SK-N-SH (cell line): ENCODE data around the gene RAPGEF6. TPM values are rescaled to one million over a fixed set of nuclear protein-coding genes. Genes with fewer than 3 reads are reported as not detected.

Source experiments
- CTCF ChIA-PET: fragments of 300-600, 350-600 bp; formaldehyde crosslinking; extraction: SDS; loops from one replicate; lab custom pipeline; 2021; lab: Yijun Ruan, JAX
- POLR2A ChIA-PET: fragments of 350-600 bp; sonication (Branson Sonifier 250); formaldehyde crosslinking; extraction: SDS; loops from one replicate; lab custom pipeline; 2020; ENCODE audit warnings: antibody characterized with exemption, inconsistent platforms; lab: Yijun Ruan, JAX
- DNase-seq: peaks from one replicate; pipeline ENCODE4 v3.0.0; 2012
- H2AFZ ChIP-seq: fragments of 200-600 bp; sonication (generic); 2 replicates; pipeline ENCODE4 v1.8.1; 2016; ENCODE audit warnings: antibody characterized with exemption, mild to moderate bottlenecking, low read depth
- H3F3A ChIP-seq: fragments of 200-600 bp; sonication (generic); replicated peaks from 2 replicates; pipeline ENCODE3; 2016; ENCODE audit warnings: antibody characterized with exemption, mild to moderate bottlenecking; ENCODE audit not compliant: insufficient read depth
- H3K27ac ChIP-seq, 2 experiments: fragments of 200-500 bp in 1 of 2; fragments of 200-600 bp in 1 of 2; sonication (Bioruptor generic) in 1 of 2; sonication (generic), shearing (Covaris generic) in 1 of 2; 2 replicates each; pipeline versions ENCODE4 v1.5.1 to v1.6.1; 2014 to 2016; ENCODE audit warnings: low read depth in 2 of 2, inconsistent platforms in 1 of 2, low read length in 1 of 2, mild to moderate bottlenecking in 1 of 2, mixed read lengths in 1 of 2
- H3K27me3 ChIP-seq: fragments of 200-600 bp; sonication (generic), shearing (Covaris generic); 2 replicates; pipeline ENCODE4 v1.6.1; 2016; ENCODE audit warnings: mixed run types; ENCODE audit not compliant: insufficient read depth
- H3K36me3 ChIP-seq, 2 experiments: fragments of 200-500 bp in 1 of 2; fragments of 200-600 bp in 1 of 2; sonication (Bioruptor generic) in 1 of 2; sonication (generic) in 1 of 2; replicated peaks in 1 of 2; 2 replicates each; pipeline versions ENCODE3 to v1.5.1; 2014 to 2016; ENCODE audit warnings: low read length in 1 of 2, mild to moderate bottlenecking in 1 of 2; ENCODE audit not compliant: insufficient read depth in 2 of 2, control insufficient read depth in 1 of 2
- H3K4me1 ChIP-seq, 2 experiments: fragments of 200-500 bp in 1 of 2; fragments of 200-600 bp in 1 of 2; sonication (Bioruptor generic) in 1 of 2; sonication (generic), shearing (Covaris generic) in 1 of 2; 2 replicates each; pipeline versions ENCODE4 v1.5.1 to v1.6.1; 2014 to 2016; ENCODE audit warnings: low read depth in 1 of 2, low read length in 1 of 2, mixed run types in 1 of 2; ENCODE audit not compliant: insufficient read depth in 2 of 2, control insufficient read depth in 1 of 2
- H3K4me2 ChIP-seq: fragments of 200-600 bp; sonication (generic), shearing (Covaris generic); 2 replicates; pipeline ENCODE4 v1.6.1; 2017; ENCODE audit warnings: mixed run types
- H3K4me3 ChIP-seq, 2 experiments: fragments of 200-500 bp in 1 of 2; fragments of 200-600 bp in 1 of 2; sonication (Bioruptor generic) in 1 of 2; sonication (generic), shearing (Covaris generic) in 1 of 2; 2 replicates each; pipeline versions ENCODE4 v1.5.1 to v1.8.1; 2014 to 2016; ENCODE audit warnings: low read depth in 2 of 2, inconsistent platforms in 1 of 2, low read length in 1 of 2, mild to moderate bottlenecking in 1 of 2, mixed read lengths in 1 of 2, moderate library complexity in 1 of 2
- H3K79me2 ChIP-seq: fragments of 200-600 bp; sonication (generic); 2 replicates; pipeline ENCODE4 v1.8.1; 2017; ENCODE audit warnings: mild to moderate bottlenecking; ENCODE audit not compliant: insufficient read depth
- H3K9ac ChIP-seq: fragments of 200-600 bp; sonication (generic); 2 replicates; pipeline ENCODE4 v1.6.1; 2017; ENCODE audit warnings: mixed run types
- H3K9me2 ChIP-seq: fragments of 200-600 bp; sonication (generic); 2 replicates; pipeline ENCODE4 v1.6.1; 2017; ENCODE audit warnings: mixed run types
- H3K9me3 ChIP-seq: fragments of 200-600 bp; sonication (generic); 2 replicates; pipeline ENCODE4 v1.6.1; 2017; ENCODE audit warnings: mixed run types, mild to moderate bottlenecking, moderate library complexity
- H4K20me1 ChIP-seq: fragments of 200-600 bp; sonication (generic); 2 replicates; pipeline ENCODE4 v1.6.1; 2017; ENCODE audit warnings: mild to moderate bottlenecking, mixed run types; ENCODE audit not compliant: insufficient read depth
- CHD2 ChIP-seq: fragments of 150-350 bp; IDR thresholded peaks from 2 replicates; pipeline ENCODE4 v1.6.1; 2018; ENCODE audit warnings: low read length; ENCODE audit not compliant: partially characterized antibody
- EP300 ChIP-seq, 2 experiments: IDR thresholded peaks; 2 replicates each; pipeline versions ENCODE4 v1.4.0 to v1.6.1; 2012; ENCODE audit warnings: borderline replicate concordance in 1 of 2, low read depth in 1 of 2, low read length in 1 of 2
- FOXM1 ChIP-seq: IDR thresholded peaks from 2 replicates; pipeline ENCODE4 v1.4.0; 2012; ENCODE audit warnings: low read depth, mild to moderate bottlenecking
- GABPA ChIP-seq: IDR thresholded peaks from 2 replicates; pipeline ENCODE4 v1.4.0; 2012; ENCODE audit warnings: low read depth, mild to moderate bottlenecking
- GATA2 ChIP-seq: sonication (generic); formaldehyde crosslinking; IDR thresholded peaks from 2 replicates; pipeline ENCODE4 v1.5.0; 2020; ENCODE audit warnings: mild to moderate bottlenecking, missing genetic modification reagents
- MEF2A ChIP-seq: IDR thresholded peaks from 2 replicates; pipeline ENCODE4 v1.4.0; 2012; ENCODE audit warnings: low read depth, borderline replicate concordance
- MXI1 ChIP-seq: IDR thresholded peaks from 2 replicates; pipeline ENCODE4 v1.6.1; 2012; ENCODE audit warnings: mild to moderate bottlenecking, low read depth, low read length, improper control_type of control experiment
- NFIC ChIP-seq: IDR thresholded peaks from 2 replicates; pipeline ENCODE4 v1.4.0; 2012; ENCODE audit warnings: borderline replicate concordance
- NRF1 ChIP-seq: IDR thresholded peaks from 2 replicates; pipeline ENCODE4 v1.6.1; 2012; ENCODE audit warnings: low read depth, mild to moderate bottlenecking, low read length
- RAD21 ChIP-seq: IDR thresholded peaks from 2 replicates; pipeline ENCODE4 v1.6.1; 2012; ENCODE audit warnings: mild to moderate bottlenecking, low read length
- RCOR1 ChIP-seq: fragments of 150-350 bp; IDR thresholded peaks from 2 replicates; pipeline ENCODE4 v1.6.1; 2017; ENCODE audit warnings: antibody characterized with exemption, low read length
- RXRA ChIP-seq: IDR thresholded peaks from 2 replicates; pipeline ENCODE4 v1.4.0; 2012; ENCODE audit warnings: low read depth, mild to moderate bottlenecking, borderline replicate concordance
- SIN3A ChIP-seq: IDR thresholded peaks from 2 replicates; pipeline ENCODE4 v1.6.1; 2012; ENCODE audit warnings: low read depth, mild to moderate bottlenecking, low read length, moderate library complexity, borderline replicate concordance
- SMC3 ChIP-seq: IDR thresholded peaks from 2 replicates; pipeline ENCODE4 v1.6.1; 2012; ENCODE audit warnings: low read depth, low read length, improper control_type of control experiment
- TAF1 ChIP-seq: IDR thresholded peaks from 2 replicates; pipeline ENCODE4 v1.6.1; 2012; ENCODE audit warnings: low read depth, mild to moderate bottlenecking, low read length, moderate library complexity, borderline replicate concordance
- TCF12 ChIP-seq: IDR thresholded peaks from 2 replicates; pipeline ENCODE4 v1.4.0; 2012
- TEAD4 ChIP-seq: IDR thresholded peaks from 2 replicates; pipeline ENCODE4 v1.4.0; 2012; ENCODE audit warnings: mild to moderate bottlenecking, borderline replicate concordance; ENCODE audit not compliant: insufficient read depth
- YY1 ChIP-seq: IDR thresholded peaks from 2 replicates; pipeline ENCODE4 v1.4.0; 2012; ENCODE audit warnings: low read depth, mild to moderate bottlenecking
- WGBS: methylation state at CpG from one replicate; pipeline ENCODE4 v1.1.6; 2017; ENCODE audit warnings: low lambda C conversion rate; 5-methylcytosine and 5-hydroxymethylcytosine counted together
- polyA plus RNA-seq, 3 experiments: library from polyadenylated mRNA; depleted of rRNA; stranded (reverse); fragments of >200 nt; gene quantifications; 2 replicates each; pipeline ENCODE4 v1.2.3, GENCODE V29; 2012
- TF ChIP-seq, protein P1 (sequence below): IDR thresholded peaks from 2 replicates; pipeline ENCODE4 v1.4.0; 2012; ENCODE audit warnings: low read depth, borderline replicate concordance
- TF ChIP-seq, protein P2 (sequence below): IDR thresholded peaks from 2 replicates; pipeline ENCODE4 v1.4.0; 2012; ENCODE audit warnings: low read depth, borderline replicate concordance
- TF ChIP-seq, protein P3 (sequence below): IDR thresholded peaks from 2 replicates; pipeline ENCODE4 v1.6.1; 2012; ENCODE audit warnings: mild to moderate bottlenecking, low read depth, low read length, moderate library complexity
- TF ChIP-seq, protein P4 (sequence below): fragments of 150-350 bp; IDR thresholded peaks from 2 replicates; pipeline ENCODE4 v1.6.1; 2017; ENCODE audit warnings: antibody characterized with exemption, low read length, low read depth, borderline replicate concordance
- TF ChIP-seq, protein P5 (sequence below): IDR thresholded peaks from 2 replicates; pipeline ENCODE4 v1.4.0; 2012; ENCODE audit warnings: low read depth
- TF ChIP-seq, protein P6 (sequence below): fragments of 150-350 bp; IDR thresholded peaks from 2 replicates; pipeline ENCODE4 v1.6.1; 2016; ENCODE audit warnings: mild to moderate bottlenecking, low read depth, low read length

RAPGEF6 gene
- polyA plus RNA-seq, 1 of the 3 experiments (the other 2 are of a cell fraction) = 2.9 TPM

DNA sequence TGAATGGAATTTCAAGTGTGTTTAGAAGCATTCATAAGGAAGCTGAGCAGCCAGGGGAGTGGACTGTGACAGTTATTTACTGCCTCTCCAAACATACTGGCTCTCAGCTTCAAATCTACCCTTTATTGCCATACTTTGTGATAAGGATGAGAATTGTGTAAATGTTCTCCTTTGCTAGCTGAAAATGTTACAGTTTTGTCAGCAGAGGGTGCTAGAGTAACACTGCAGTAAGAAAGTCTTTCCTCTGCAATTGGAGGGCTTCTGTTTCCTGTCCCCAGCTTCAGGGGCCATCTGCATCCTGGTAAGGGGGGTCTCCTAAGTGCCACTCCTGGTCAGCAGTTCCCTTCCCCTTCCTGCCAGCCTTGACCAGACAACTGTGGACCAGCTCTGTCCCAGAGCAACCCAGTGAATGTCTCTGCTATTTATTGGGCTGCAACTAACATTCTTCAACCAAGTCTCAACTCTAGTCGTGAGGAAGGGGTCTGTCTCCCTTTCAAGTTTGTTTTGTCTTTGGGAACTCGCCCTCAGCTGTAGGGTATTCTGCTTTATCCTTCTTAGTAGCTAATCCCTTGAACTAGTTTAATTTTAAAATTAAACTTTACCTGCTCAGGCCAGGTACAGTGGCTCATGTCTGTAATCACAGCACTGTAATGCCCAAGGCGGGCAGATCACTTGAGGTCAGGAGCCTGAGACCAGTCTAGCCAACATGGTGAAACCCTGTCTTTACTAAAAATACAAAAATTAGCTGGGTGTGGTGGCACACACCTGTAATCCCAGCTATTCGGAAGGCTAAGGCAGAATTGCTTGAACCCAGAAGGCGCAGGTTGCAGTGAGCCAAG lies 45.3 kb downstream of the RAPGEF6 start:
- H2AFZ ChIP-seq = no peak overlapping the region
- peaks cover 0 to 3% of the 10 kb centered on the region in 2 experiments; a peak in 1 of 4 replicates for H3K4me1 ChIP-seq
- 0 out of 4 replicates have a peak overlapping the region, but pooled peaks of 1 of the 2 experiments have one; percentile 7 for H3K27ac ChIP-seq
- DNase-seq = peak; percentile 83
- H3K4me3 ChIP-seq = no peak overlapping the region
- H3K36me3 ChIP-seq = no peaks in the 10 kb centered on the region
- ChIA-PET POLR2A (interaction anchor here (0.9 to 1.8 kb wide), 3 partner anchors 207 to 420 kb away, joined by 3 to 7 read pairs (median 4); partner anchors contain the start of gene FNIP1), CTCF (interaction anchor here (0.6 to 5.7 kb wide), 83 partner anchors 9 to 777 kb away, joined by 3 to 152 read pairs (median 4); partner anchors contain the start of genes ACSL6 and FNIP1)
- peaks cover 4% of the 10 kb centered on the region for H3F3A ChIP-seq
- H3K9ac ChIP-seq = no peak overlapping the region
- H3K27me3 ChIP-seq = no peaks in the 10 kb centered on the region
- H4K20me1 ChIP-seq = no peaks in the 10 kb centered on the region
- no peaks in the 10 kb centered on the region for H3K9me3 ChIP-seq
- H3K4me2 ChIP-seq = no peak overlapping the region
- no peaks in the 10 kb centered on the region for H3K9me2 ChIP-seq
- H3K79me2 ChIP-seq = peaks cover 25% of the 10 kb centered on the region
- WGBS = 78% methylated on average over 5 of the region's 5 CpGs
- no peak for TF ChIP-seq MXI1
- TF ChIP-seq RCOR1 = no peak
- no peak for TF ChIP-seq MEF2A
- TF ChIP-seq CHD2 = peak; percentile 42
- no peak for TF ChIP-seq FOXM1
- TF ChIP-seq TCF12 = no peak
- no peak for TF ChIP-seq TAF1
- no peak for TF ChIP-seq GATA2 (CRISPR knock-in tag)
- TF ChIP-seq, protein P1, sequence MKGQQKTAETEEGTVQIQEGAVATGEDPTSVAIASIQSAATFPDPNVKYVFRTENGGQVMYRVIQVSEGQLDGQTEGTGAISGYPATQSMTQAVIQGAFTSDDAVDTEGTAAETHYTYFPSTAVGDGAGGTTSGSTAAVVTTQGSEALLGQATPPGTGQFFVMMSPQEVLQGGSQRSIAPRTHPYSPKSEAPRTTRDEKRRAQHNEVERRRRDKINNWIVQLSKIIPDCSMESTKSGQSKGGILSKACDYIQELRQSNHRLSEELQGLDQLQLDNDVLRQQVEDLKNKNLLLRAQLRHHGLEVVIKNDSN = no peak
- TF ChIP-seq, protein P2, sequence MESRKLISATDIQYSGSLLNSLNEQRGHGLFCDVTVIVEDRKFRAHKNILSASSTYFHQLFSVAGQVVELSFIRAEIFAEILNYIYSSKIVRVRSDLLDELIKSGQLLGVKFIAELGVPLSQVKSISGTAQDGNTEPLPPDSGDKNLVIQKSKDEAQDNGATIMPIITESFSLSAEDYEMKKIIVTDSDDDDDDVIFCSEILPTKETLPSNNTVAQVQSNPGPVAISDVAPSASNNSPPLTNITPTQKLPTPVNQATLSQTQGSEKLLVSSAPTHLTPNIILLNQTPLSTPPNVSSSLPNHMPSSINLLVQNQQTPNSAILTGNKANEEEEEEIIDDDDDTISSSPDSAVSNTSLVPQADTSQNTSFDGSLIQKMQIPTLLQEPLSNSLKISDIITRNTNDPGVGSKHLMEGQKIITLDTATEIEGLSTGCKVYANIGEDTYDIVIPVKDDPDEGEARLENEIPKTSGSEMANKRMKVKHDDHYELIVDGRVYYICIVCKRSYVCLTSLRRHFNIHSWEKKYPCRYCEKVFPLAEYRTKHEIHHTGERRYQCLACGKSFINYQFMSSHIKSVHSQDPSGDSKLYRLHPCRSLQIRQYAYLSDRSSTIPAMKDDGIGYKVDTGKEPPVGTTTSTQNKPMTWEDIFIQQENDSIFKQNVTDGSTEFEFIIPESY = no peak
- TF ChIP-seq GABPA = no peak
- TF ChIP-seq, protein P3, sequence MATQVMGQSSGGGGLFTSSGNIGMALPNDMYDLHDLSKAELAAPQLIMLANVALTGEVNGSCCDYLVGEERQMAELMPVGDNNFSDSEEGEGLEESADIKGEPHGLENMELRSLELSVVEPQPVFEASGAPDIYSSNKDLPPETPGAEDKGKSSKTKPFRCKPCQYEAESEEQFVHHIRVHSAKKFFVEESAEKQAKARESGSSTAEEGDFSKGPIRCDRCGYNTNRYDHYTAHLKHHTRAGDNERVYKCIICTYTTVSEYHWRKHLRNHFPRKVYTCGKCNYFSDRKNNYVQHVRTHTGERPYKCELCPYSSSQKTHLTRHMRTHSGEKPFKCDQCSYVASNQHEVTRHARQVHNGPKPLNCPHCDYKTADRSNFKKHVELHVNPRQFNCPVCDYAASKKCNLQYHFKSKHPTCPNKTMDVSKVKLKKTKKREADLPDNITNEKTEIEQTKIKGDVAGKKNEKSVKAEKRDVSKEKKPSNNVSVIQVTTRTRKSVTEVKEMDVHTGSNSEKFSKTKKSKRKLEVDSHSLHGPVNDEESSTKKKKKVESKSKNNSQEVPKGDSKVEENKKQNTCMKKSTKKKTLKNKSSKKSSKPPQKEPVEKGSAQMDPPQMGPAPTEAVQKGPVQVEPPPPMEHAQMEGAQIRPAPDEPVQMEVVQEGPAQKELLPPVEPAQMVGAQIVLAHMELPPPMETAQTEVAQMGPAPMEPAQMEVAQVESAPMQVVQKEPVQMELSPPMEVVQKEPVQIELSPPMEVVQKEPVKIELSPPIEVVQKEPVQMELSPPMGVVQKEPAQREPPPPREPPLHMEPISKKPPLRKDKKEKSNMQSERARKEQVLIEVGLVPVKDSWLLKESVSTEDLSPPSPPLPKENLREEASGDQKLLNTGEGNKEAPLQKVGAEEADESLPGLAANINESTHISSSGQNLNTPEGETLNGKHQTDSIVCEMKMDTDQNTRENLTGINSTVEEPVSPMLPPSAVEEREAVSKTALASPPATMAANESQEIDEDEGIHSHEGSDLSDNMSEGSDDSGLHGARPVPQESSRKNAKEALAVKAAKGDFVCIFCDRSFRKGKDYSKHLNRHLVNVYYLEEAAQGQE = no peak
- TF ChIP-seq EP300 (IDR thresholded peaks at IDR 0.05; ENCODE audit: borderline replicate concordance in 1 of 2, low read depth in 1 of 2, low read length in 1 of 2) = no peak
- TF ChIP-seq NFIC = no peak
- no peak for TF ChIP-seq NRF1
- TF ChIP-seq, protein P4, sequence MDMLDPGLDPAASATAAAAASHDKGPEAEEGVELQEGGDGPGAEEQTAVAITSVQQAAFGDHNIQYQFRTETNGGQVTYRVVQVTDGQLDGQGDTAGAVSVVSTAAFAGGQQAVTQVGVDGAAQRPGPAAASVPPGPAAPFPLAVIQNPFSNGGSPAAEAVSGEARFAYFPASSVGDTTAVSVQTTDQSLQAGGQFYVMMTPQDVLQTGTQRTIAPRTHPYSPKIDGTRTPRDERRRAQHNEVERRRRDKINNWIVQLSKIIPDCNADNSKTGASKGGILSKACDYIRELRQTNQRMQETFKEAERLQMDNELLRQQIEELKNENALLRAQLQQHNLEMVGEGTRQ = no peak
- no peak for TF ChIP-seq YY1
- TF ChIP-seq SIN3A = no peak
- TF ChIP-seq, protein P5, sequence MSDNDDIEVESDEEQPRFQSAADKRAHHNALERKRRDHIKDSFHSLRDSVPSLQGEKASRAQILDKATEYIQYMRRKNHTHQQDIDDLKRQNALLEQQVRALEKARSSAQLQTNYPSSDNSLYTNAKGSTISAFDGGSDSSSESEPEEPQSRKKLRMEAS = no peak
- TF ChIP-seq TEAD4 = no peak
- no peak for TF ChIP-seq RXRA
- TF ChIP-seq RAD21 = peak; percentile 95
- TF ChIP-seq SMC3 = peak; percentile 90
- TF ChIP-seq, protein P6, sequence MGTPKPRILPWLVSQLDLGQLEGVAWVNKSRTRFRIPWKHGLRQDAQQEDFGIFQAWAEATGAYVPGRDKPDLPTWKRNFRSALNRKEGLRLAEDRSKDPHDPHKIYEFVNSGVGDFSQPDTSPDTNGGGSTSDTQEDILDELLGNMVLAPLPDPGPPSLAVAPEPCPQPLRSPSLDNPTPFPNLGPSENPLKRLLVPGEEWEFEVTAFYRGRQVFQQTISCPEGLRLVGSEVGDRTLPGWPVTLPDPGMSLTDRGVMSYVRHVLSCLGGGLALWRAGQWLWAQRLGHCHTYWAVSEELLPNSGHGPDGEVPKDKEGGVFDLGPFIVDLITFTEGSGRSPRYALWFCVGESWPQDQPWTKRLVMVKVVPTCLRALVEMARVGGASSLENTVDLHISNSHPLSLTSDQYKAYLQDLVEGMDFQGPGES = no peak
